Activated CD8-positive, alpha-beta memory T cell treated with anti-CD3 and anti-CD28 coated beads, Interleukin-2, amount 50 U/mL, for 4 hours (primary cell): ENCODE data around the gene ALPG.
"Not testable (repeated sequence)": the region's sequence is repeated elsewhere in the genome, so short reads cannot be mapped to it uniquely, and the experiment has no call there.

ENCODE experiments used
- DNase-seq: peaks from one replicate; pipeline ENCODE4 v3.0.0-alpha.2; 2020

ALPG gene

GRCh38 chr2:232406556-232407310, at the start of gene ALPG:
Gene ALPG (plus strand): TSS chr2:232406844. CDS start chr2:232406895, 51 bp downstream.
- DNase-seq, result no peak

- no peak for DNase-seq
Measured at GRCh38 chr2:232361646-232362045, 45.0 kb upstream of the ALPG start.

- no peak for DNase-seq
Measured at GRCh38 chr2:232362174-232362900, 44.3 kb upstream of the ALPG start.

- DNase-seq, result not testable (repeated sequence)
Measured at GRCh38 chr2:232363064-232363783, 43.4 kb upstream of the ALPG start.

- no peak for DNase-seq
Measured at GRCh38 chr2:232363784-232364615, 42.6 kb upstream of the ALPG start.

GRCh38 chr2:232364806-232365594, 41.6 kb upstream of the ALPG start:
- DNase-seq, result not testable (repeated sequence)

GRCh38 chr2:232365621-232366321, 40.9 kb upstream of the ALPG start:
- no peak for DNase-seq

GRCh38 chr2:232366461-232366860, 40.2 kb upstream of the ALPG start:
- not testable (repeated sequence) for DNase-seq

GRCh38 chr2:232367016-232367415, 39.6 kb upstream of the ALPG start:
- DNase-seq, result no peak

- no peak for DNase-seq
Measured at GRCh38 chr2:232367591-232368233, 38.9 kb upstream of the ALPG start.

GRCh38 chr2:232368311-232368731, 38.3 kb upstream of the ALPG start:
- DNase-seq, result no peak

GRCh38 chr2:232369126-232369951, 37.3 kb upstream of the ALPG start:
- no peak for DNase-seq

GRCh38 chr2:232370007-232370406, 36.6 kb upstream of the ALPG start:
- not testable (repeated sequence) for DNase-seq

- DNase-seq, result no peak
Measured at GRCh38 chr2:232372231-232373208, 34.1 kb upstream of the ALPG start.

GRCh38 chr2:232374356-232374755, 32.3 kb upstream of the ALPG start:
- DNase-seq, result no peak

GRCh38 chr2:232375164-232375563, 31.5 kb upstream of the ALPG start:
- no peak for DNase-seq

- DNase-seq, result no peak
Measured at GRCh38 chr2:232376260-232376659, 30.4 kb upstream of the ALPG start.

GRCh38 chr2:232376713-232377112, 29.9 kb upstream of the ALPG start:
- no peak for DNase-seq
